DOHH2 (cell line): ENCODE results near the gene SCGB3A1.

ENCODE experiments used
- H3F3A ChIP-seq: fragments of 200-600 bp; sonication (generic), shearing (Covaris generic); 2 replicates; pipeline ENCODE4 v1.6.0; 2016; ENCODE audit warnings: antibody characterized with exemption, mild to moderate bottlenecking; ENCODE audit not compliant: control insufficient read depth, insufficient read depth
- H3K27ac ChIP-seq: fragments of 200-600 bp; sonication (generic); 2 replicates; pipeline ENCODE4 v1.5.1; 2014; ENCODE audit warnings: low read depth, mild to moderate bottlenecking, low read length, moderate library complexity
- H3K27me3 ChIP-seq: fragments of 200-600 bp; sonication (generic); 2 replicates; pipeline ENCODE4 v1.6.1; 2014; ENCODE audit warnings: mild to moderate bottlenecking, low read length, mixed read lengths; ENCODE audit not compliant: control insufficient read depth
- H3K36me3 ChIP-seq: fragments of 200-600 bp; sonication (generic); 2 replicates; pipeline ENCODE4 v1.6.1; 2014; ENCODE audit warnings: mild to moderate bottlenecking, low read length, moderate library complexity, mixed read lengths; ENCODE audit not compliant: control insufficient read depth
- H3K4me1 ChIP-seq: fragments of 200-600 bp; sonication (generic); 2 replicates; pipeline ENCODE4 v1.6.1; 2014; ENCODE audit warnings: mild to moderate bottlenecking, low read length, mixed read lengths; ENCODE audit not compliant: control insufficient read depth
- H3K4me2 ChIP-seq: fragments of 200-600 bp; sonication (generic); 2 replicates; pipeline ENCODE4 v1.6.0; 2014; ENCODE audit warnings: mild to moderate bottlenecking, low read length, moderate library complexity
- H3K4me3 ChIP-seq: fragments of 200-600 bp; sonication (generic); 2 replicates; pipeline ENCODE4 v1.5.1; 2014; ENCODE audit warnings: mild to moderate bottlenecking, low read length, mixed read lengths
- H3K79me2 ChIP-seq: fragments of 200-600 bp; sonication (generic); 2 replicates; pipeline ENCODE4 v1.6.1; 2014; ENCODE audit warnings: mild to moderate bottlenecking, low read length, mixed read lengths; ENCODE audit not compliant: control insufficient read depth
- H3K9me2 ChIP-seq: fragments of 200-600 bp; sonication (generic); replicated peaks from 2 replicates; pipeline ENCODE4 v1.6.1; 2014; ENCODE audit warnings: mild to moderate bottlenecking, low read length, mixed read lengths; ENCODE audit not compliant: control insufficient read depth
- H3K9me3 ChIP-seq: fragments of 200-600 bp; sonication (generic); 2 replicates; pipeline ENCODE4 v1.6.1; 2014; ENCODE audit warnings: antibody characterized with exemption, low read length, mixed read lengths; ENCODE audit not compliant: control insufficient read depth, insufficient read depth
- H4K20me1 ChIP-seq: fragments of 200-600 bp; sonication (generic); 2 replicates; pipeline ENCODE4 v1.6.0; 2014; ENCODE audit warnings: low read depth, mild to moderate bottlenecking, antibody characterized with exemption, low read length, moderate library complexity; ENCODE audit not compliant: control insufficient read depth, insufficient read depth
- CTCF ChIP-seq: fragments of 200-600 bp; sonication (generic); IDR thresholded peaks from one replicate; pipeline ENCODE4 v1.5.1; 2014; ENCODE audit warnings: antibody characterized with exemption, mild to moderate bottlenecking, low read depth, low read length; ENCODE audit not compliant: poor library complexity, severe bottlenecking
- EZH2phosphoT487 ChIP-seq: fragments of 200-600 bp; sonication (generic); IDR thresholded peaks from 2 replicates; pipeline ENCODE4 v1.6.1; 2017; ENCODE audit warnings: borderline replicate concordance, mild to moderate bottlenecking, antibody characterized with exemption, low read length, moderate library complexity, mixed read lengths

SCGB3A1 gene

GRCh38 chr5:180609817-180610550 lies 18.7 kb upstream of the SCGB3A1 start:
- H3K36me3 ChIP-seq: no peaks in the 10 kb centered on the region
- H3F3A ChIP-seq: no peaks in the 10 kb centered on the region
- no peaks in the 10 kb centered on the region for H3K79me2 ChIP-seq
- H4K20me1 ChIP-seq: no peaks in the 10 kb centered on the region
- no peaks in the 10 kb centered on the region for H3K9me3 ChIP-seq
- H3K27me3 ChIP-seq: no peaks in the 10 kb centered on the region
- no peaks in the 10 kb centered on the region for H3K9me2 ChIP-seq
- H3K4me2 ChIP-seq: no peak overlapping the region
- no peak overlapping the region for H3K27ac ChIP-seq
- H3K4me3 ChIP-seq: no peak overlapping the region
- no peak for TF ChIP-seq EZH2phosphoT487
- no peak for TF ChIP-seq CTCF
- H3K4me1 ChIP-seq: no peaks in the 10 kb centered on the region

GRCh38 chr5:180609386-180609785 lies 18.1 kb upstream of the SCGB3A1 start:
- Histone ChIP-seq H3K4me2 (no peak overlapping the region), H3K27me3 (no peaks in the 10 kb centered on the region), H3K27ac (no peak overlapping the region), H3K9me3 (no peaks in the 10 kb centered on the region), H3K9me2 (no peaks in the 10 kb centered on the region), H4K20me1 (no peaks in the 10 kb centered on the region), H3K79me2 (no peaks in the 10 kb centered on the region), H3K36me3 (no peaks in the 10 kb centered on the region), H3K4me3 (no peak overlapping the region), H3K4me1 (no peaks in the 10 kb centered on the region), H3F3A (no peaks in the 10 kb centered on the region)
- TF ChIP-seq EZH2phosphoT487: no peak
- TF ChIP-seq CTCF: no peak

- Histone ChIP-seq H3K9me3 (no peaks in the 10 kb centered on the region), H3K4me2 (no peak overlapping the region), H3K4me1 (no peaks in the 10 kb centered on the region), H3K27me3 (no peaks in the 10 kb centered on the region), H3K36me3 (no peaks in the 10 kb centered on the region), H3K9me2 (no peaks in the 10 kb centered on the region), H3K4me3 (no peak overlapping the region), H3K27ac (no peak overlapping the region), H3K79me2 (no peaks in the 10 kb centered on the region), H3F3A (no peaks in the 10 kb centered on the region), H4K20me1 (no peaks in the 10 kb centered on the region)
- no peak for TF ChIP-seq CTCF
- no peak for TF ChIP-seq EZH2phosphoT487
Observed at GRCh38 chr5:180608572-180609310, 17.4 kb upstream of the SCGB3A1 start.
